Measurements from ENCODE around the gene KANK2.

GRCh38 chr19:11236324-11237301 is 39.3 kb upstream of the KANK2 start:
- TF ChIP-seq CTCF (IDR thresholded peaks at IDR 0.05; ENCODE audit: insufficient read depth, low read length) (no peak), POLR2AphosphoS5 (IDR thresholded peaks at IDR 0.05; ENCODE audit: low read depth) (no peak), GABPA (IDR thresholded peaks at IDR 0.05; ENCODE audit: low read depth) (no peak), REST (IDR thresholded peaks at IDR 0.05; ENCODE audit: insufficient replicate concordance, low read depth) (no peak), SPI1 (IDR thresholded peaks at IDR 0.05; ENCODE audit: borderline replicate concordance, low read depth) (no peak)
